ENCODE data around the gene RAF1. TPM values are rescaled to one million over a fixed set of nuclear protein-coding genes. Genes with fewer than 3 reads are reported as not detected.
"Not testable (repeated sequence)": the region's sequence is repeated elsewhere in the genome, so short reads cannot be mapped to it uniquely, and the experiment has no call there.

The RAF1 gene
- total RNA-seq, 1 experiment from 2014 or later: 101 TPM

GRCh38 chr3:12624964-12625363 is 39.0 kb downstream of the RAF1 start:
- H3K27ac Mint-ChIP-seq; DNase-seq (ENCODE audit: low spot score); H3K9me3 Mint-ChIP-seq; ATAC-seq; H3K27me3 Mint-ChIP-seq (ENCODE audit: low read depth); POLR2A ChIA-PET; H3K4me1 Mint-ChIP-seq; CTCF ChIA-PET; H3K4me3 Mint-ChIP-seq; H3K36me3 Mint-ChIP-seq: not testable (repeated sequence)
- 0 out of 2 replicates have a peak, but pooled peaks have one; percentile 15 for TF ChIP-seq ZNF121 (CRISPR knock-in tag; IDR thresholded peaks at IDR 0.05)

DNA sequence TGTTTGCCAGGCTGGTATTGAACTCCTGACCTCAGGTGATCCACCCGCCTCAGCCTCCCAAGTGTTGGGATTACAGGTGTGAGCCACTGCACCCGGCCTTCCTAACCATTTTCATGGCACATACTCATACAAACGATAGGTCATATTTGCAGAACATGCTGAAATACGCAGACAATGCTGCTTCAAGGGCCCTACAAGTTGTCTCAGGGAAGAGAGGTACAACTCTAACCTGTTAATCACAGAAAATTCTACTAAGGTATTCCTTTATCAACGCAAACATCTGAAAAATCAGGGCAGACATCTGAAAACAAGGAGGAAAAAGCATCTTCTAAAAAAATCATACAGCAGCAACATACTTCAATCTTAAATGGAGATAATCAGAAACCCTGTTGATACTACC is 39.9 kb downstream of the RAF1 start:
- Mint-ChIP-seq H3K9me3 (no peaks in the 10 kb centered on the region), H3K27me3 (ENCODE audit: low read depth) (no peaks in the 10 kb centered on the region), H3K27ac (peak overlapping the region; percentile 47; the same call in 1 of the 2 replicates), H3K4me1 (0 out of 2 replicates have a peak, but pooled peaks cover 4% of the 10 kb centered on the region), H3K4me3 (no peak overlapping the region), H3K36me3 (no peaks in the 10 kb centered on the region)
- no peak for ATAC-seq
- CTCF ChIA-PET: no interaction called here
- POLR2A ChIA-PET: interaction anchor here (0.7 kb wide), 1 partner anchor 140 kb away, joined by 3 read pairs; no protein-coding TSS in a partner anchor
- no peak for DNase-seq (ENCODE audit: low spot score)
- TF ChIP-seq, protein P1, sequence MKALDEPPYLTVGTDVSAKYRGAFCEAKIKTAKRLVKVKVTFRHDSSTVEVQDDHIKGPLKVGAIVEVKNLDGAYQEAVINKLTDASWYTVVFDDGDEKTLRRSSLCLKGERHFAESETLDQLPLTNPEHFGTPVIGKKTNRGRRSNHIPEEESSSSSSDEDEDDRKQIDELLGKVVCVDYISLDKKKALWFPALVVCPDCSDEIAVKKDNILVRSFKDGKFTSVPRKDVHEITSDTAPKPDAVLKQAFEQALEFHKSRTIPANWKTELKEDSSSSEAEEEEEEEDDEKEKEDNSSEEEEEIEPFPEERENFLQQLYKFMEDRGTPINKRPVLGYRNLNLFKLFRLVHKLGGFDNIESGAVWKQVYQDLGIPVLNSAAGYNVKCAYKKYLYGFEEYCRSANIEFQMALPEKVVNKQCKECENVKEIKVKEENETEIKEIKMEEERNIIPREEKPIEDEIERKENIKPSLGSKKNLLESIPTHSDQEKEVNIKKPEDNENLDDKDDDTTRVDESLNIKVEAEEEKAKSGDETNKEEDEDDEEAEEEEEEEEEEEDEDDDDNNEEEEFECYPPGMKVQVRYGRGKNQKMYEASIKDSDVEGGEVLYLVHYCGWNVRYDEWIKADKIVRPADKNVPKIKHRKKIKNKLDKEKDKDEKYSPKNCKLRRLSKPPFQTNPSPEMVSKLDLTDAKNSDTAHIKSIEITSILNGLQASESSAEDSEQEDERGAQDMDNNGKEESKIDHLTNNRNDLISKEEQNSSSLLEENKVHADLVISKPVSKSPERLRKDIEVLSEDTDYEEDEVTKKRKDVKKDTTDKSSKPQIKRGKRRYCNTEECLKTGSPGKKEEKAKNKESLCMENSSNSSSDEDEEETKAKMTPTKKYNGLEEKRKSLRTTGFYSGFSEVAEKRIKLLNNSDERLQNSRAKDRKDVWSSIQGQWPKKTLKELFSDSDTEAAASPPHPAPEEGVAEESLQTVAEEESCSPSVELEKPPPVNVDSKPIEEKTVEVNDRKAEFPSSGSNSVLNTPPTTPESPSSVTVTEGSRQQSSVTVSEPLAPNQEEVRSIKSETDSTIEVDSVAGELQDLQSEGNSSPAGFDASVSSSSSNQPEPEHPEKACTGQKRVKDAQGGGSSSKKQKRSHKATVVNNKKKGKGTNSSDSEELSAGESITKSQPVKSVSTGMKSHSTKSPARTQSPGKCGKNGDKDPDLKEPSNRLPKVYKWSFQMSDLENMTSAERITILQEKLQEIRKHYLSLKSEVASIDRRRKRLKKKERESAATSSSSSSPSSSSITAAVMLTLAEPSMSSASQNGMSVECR (CRISPR knock-in tag; IDR thresholded peaks at IDR 0.05; ENCODE audit: borderline replicate concordance): no peak
- TF ChIP-seq ZNF138 (CRISPR knock-in tag; conservative IDR thresholded peaks at IDR 0.05) (no peak), NFE2L1 (CRISPR knock-in tag; IDR thresholded peaks at IDR 0.05) (no peak), FOXJ3 (CRISPR knock-in tag; IDR thresholded peaks at IDR 0.05; ENCODE audit: borderline replicate concordance) (no peak), JUN (CRISPR knock-in tag; IDR thresholded peaks at IDR 0.05) (no peak), PRRX2 (CRISPR knock-in tag; IDR thresholded peaks at IDR 0.05) (no peak), ATF2 (CRISPR knock-in tag; IDR thresholded peaks at IDR 0.05; ENCODE audit: borderline replicate concordance, low read depth) (no peak), NR2C2 (CRISPR knock-in tag; IDR thresholded peaks at IDR 0.05) (no peak), MAX (CRISPR knock-in tag; IDR thresholded peaks at IDR 0.05) (no peak), IRF2 (CRISPR knock-in tag; IDR thresholded peaks at IDR 0.05; ENCODE audit: borderline replicate concordance, low read depth) (no peak), NFATC4 (CRISPR knock-in tag; IDR thresholded peaks at IDR 0.05) (no peak), ZNF512 (CRISPR knock-in tag; IDR thresholded peaks at IDR 0.05; ENCODE audit: borderline replicate concordance) (no peak), ZBTB43 (CRISPR knock-in tag; IDR thresholded peaks at IDR 0.05) (no peak), ELF4 (CRISPR knock-in tag; IDR thresholded peaks at IDR 0.05; ENCODE audit: low read depth) (no peak), IRF1 (CRISPR knock-in tag; IDR thresholded peaks at IDR 0.05) (no peak), NR3C1 (CRISPR knock-in tag; conservative IDR thresholded peaks at IDR 0.05; ENCODE audit: low read depth) (no peak)
- TF ChIP-seq, protein P2, sequence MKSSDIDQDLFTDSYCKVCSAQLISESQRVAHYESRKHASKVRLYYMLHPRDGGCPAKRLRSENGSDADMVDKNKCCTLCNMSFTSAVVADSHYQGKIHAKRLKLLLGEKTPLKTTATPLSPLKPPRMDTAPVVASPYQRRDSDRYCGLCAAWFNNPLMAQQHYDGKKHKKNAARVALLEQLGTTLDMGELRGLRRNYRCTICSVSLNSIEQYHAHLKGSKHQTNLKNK (CRISPR knock-in tag; IDR thresholded peaks at IDR 0.05): no peak
